AG09309 (cell line): Measurements from ENCODE around the gene SDR9C7.
"Not testable (repeated sequence)": the region's sequence is repeated elsewhere in the genome, so short reads cannot be mapped to it uniquely, and the experiment has no call there.

Experiments used
- DNase-seq: peaks from one replicate; pipeline ENCODE4 v3.0.0-alpha.2; 2010; ENCODE audit warnings: low read depth
- H3K4me3 ChIP-seq: 2 replicates; pipeline ENCODE4 v1.5.1; 2011; ENCODE audit warnings: mild to moderate bottlenecking, low read depth, low read length, moderate library complexity; ENCODE audit not compliant: control insufficient read depth
- CTCF ChIP-seq: IDR thresholded peaks from 2 replicates; pipeline ENCODE4 v1.5.1; 2011; ENCODE audit warnings: mild to moderate bottlenecking, low read depth, low read length, inconsistent platforms; ENCODE audit not compliant: insufficient read depth, control insufficient read depth; ENCODE audit errors: missing control alignments

SDR9C7 gene

GRCh38 chr12:56897844-56898361 lies 36.3 kb downstream of the SDR9C7 start:
- DNase-seq: no peak
- no peak overlapping the region for H3K4me3 ChIP-seq
- TF ChIP-seq CTCF: no peak

GRCh38 chr12:56896082-56896481 lies 38.1 kb downstream of the SDR9C7 start:
- H3K4me3 ChIP-seq: no peak overlapping the region
- no peak for DNase-seq
- TF ChIP-seq CTCF: no peak

- TF ChIP-seq CTCF: no peak
- no peak overlapping the region for H3K4me3 ChIP-seq
- no peak for DNase-seq
Observed at GRCh38 chr12:56894698-56895368, 39.4 kb downstream of the SDR9C7 start.

- not testable (repeated sequence) for H3K4me3 ChIP-seq, DNase-seq
Observed at GRCh38 chr12:56891885-56892284, 42.3 kb downstream of the SDR9C7 start.

- no peak for DNase-seq
- no peak for TF ChIP-seq CTCF
- no peak overlapping the region for H3K4me3 ChIP-seq
Observed at GRCh38 chr12:56886319-56886718, 47.9 kb downstream of the SDR9C7 start.

GRCh38 chr12:56885316-56885715 lies 48.9 kb downstream of the SDR9C7 start:
- DNase-seq: no peak
- H3K4me3 ChIP-seq: no peak overlapping the region
- no peak for TF ChIP-seq CTCF

- no peak for TF ChIP-seq CTCF
- H3K4me3 ChIP-seq: no peak overlapping the region
- DNase-seq: no peak
Observed at GRCh38 chr12:56884421-56884820, 49.8 kb downstream of the SDR9C7 start.

DNA sequence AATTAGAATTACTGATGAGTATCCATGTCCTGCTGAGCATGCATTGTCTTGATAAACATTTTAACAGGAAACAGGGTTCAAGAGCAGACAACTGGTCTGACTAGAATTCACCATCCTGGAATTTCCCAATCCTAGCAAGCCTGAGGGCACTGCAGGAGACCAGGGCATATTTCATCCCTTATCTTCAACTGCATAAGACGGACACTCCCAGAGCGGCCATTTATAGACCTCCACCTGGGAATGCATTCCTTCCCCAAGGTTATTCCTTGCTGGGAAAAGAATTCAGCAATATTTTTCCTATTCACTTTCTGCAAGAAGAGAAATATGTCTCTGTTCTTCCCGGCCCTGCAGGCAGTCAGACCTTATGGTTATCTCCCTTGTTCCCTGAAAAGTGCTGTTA lies 51.8 kb downstream of the SDR9C7 start:
- DNase-seq, H3K4me3 ChIP-seq: not testable (repeated sequence)
